ENCODE measurements around the gene TRAF4. TPM values are rescaled to one million over a fixed set of nuclear protein-coding genes. Genes with fewer than 3 reads are reported as not detected.

The TRAF4 gene
- total and polyA plus RNA-seq, 10 of the 15 experiments (the other 5 are each of a cell fraction or from before 2014, with no cell fraction given): 3.7 to 197 (median 66.4) TPM

GRCh38 chr17:28707339-28707720 is 36.5 kb upstream of the TRAF4 start:
- 100% methylated on average over 2 of the region's 2 CpGs for WGBS (ENCODE audit: insufficient coverage, insufficient replicate concordance, low lambda C conversion rate, missing lambda C conversion rate)
- H3K27me3 ChIP-seq (replicated peaks in 1 of 2; ENCODE audit: control insufficient read depth in 2 of 2, insufficient read depth in 2 of 2, low read length in 1 of 2): no peaks in the 10 kb centered on the region
- H3K4me1 ChIP-seq (ENCODE audit: control insufficient read depth, insufficient read depth, low read length): peaks cover 7% of the 10 kb centered on the region
- H2AFZ ChIP-seq (ENCODE audit: control insufficient read depth, low read depth, low read length): no peak overlapping the region
- no peak for DNase-seq (ENCODE audit: low read depth, low spot score)
- no peak overlapping the region for H3K27ac ChIP-seq (ENCODE audit: control insufficient read depth, insufficient read depth)
- no peak for FAIRE-seq
- no peaks in the 10 kb centered on the region for H3K79me2 ChIP-seq (ENCODE audit: control insufficient read depth, insufficient read depth, low read length)
- TF ChIP-seq SIX5 (IDR thresholded peaks at IDR 0.05; ENCODE audit: low read depth, low read length, severe bottlenecking): no peak
- TF ChIP-seq CHD4 (IDR thresholded peaks at IDR 0.05): no peak
- no peak for TF ChIP-seq POLR2AphosphoS5 (IDR thresholded peaks at IDR 0.05; ENCODE audit: low read length)
- TF ChIP-seq SMAD1 (IDR thresholded peaks at IDR 0.05; ENCODE audit: low read depth, partially characterized antibody): no peak
- TF ChIP-seq PKNOX1 (IDR thresholded peaks at IDR 0.05): no peak
- TF ChIP-seq TCF12 (IDR thresholded peaks at IDR 0.05; ENCODE audit: low read depth, low read length): no peak
- no peak for TF ChIP-seq ETV6 (conservative IDR thresholded peaks at IDR 0.05 in 1 of 2, IDR thresholded peaks at IDR 0.05 in 1 of 2; ENCODE audit: borderline replicate concordance in 1 of 2, low read depth in 1 of 2)
- no peak for TF ChIP-seq NFXL1 (IDR thresholded peaks at IDR 0.05; ENCODE audit: borderline replicate concordance)
- TF ChIP-seq IRF3 (IDR thresholded peaks at IDR 0.05): no peak
- TF ChIP-seq RELA (IDR thresholded peaks at IDR 0.05; ENCODE audit: borderline replicate concordance, partially characterized antibody): no peak
- no peak for TF ChIP-seq EGR1 (IDR thresholded peaks at IDR 0.05; ENCODE audit: borderline replicate concordance in 1 of 2, low read depth in 2 of 2, low read length in 2 of 2)
- no peak for TF ChIP-seq MTA3 (IDR thresholded peaks at IDR 0.05; ENCODE audit: borderline replicate concordance, low read length)
- TF ChIP-seq ZBTB11 (CRISPR knock-in tag; IDR thresholded peaks at IDR 0.05): no peak
- TF ChIP-seq SUZ12 (IDR thresholded peaks at IDR 0.05; ENCODE audit: unreplicated experiment): no peak
- no peak for TF ChIP-seq IRF5 (IDR thresholded peaks at IDR 0.05; ENCODE audit: borderline replicate concordance)
- ChIA-PET SMC1A (ENCODE audit: uncharacterized antibody, unreplicated experiment) (no interaction called here), CTCF (no interaction called here), POLR2A (no interaction called here), RAD21 (ENCODE audit: unreplicated experiment) (no interaction called here)
- peaks cover 3 to 9% of the 10 kb centered on the region in 2 experiments; a peak in 2 of 4 replicates for H3K36me3 ChIP-seq (ENCODE audit: control insufficient read depth in 2 of 2, insufficient read depth in 2 of 2, low read length in 1 of 2)
- H3K4me3 ChIP-seq: no peak overlapping the region
- no TSS peak for BruUV-seq (replicated peaks)
- H3K4me2 ChIP-seq (ENCODE audit: control insufficient read depth, insufficient read depth): no peak overlapping the region
- intact Hi-C loops (cut with micrococcal nuclease; ENCODE audit: unreplicated experiment) (no loop called here), in situ Hi-C loops (cut with MboI) (no loop called here)
- ATAC-seq: no peak
- H4K20me1 ChIP-seq (ENCODE audit: control insufficient read depth, insufficient read depth): no peaks in the 10 kb centered on the region
- no peaks in the 10 kb centered on the region for H3K9me3 ChIP-seq (replicated peaks; ENCODE audit: control insufficient read depth, insufficient read depth, low read length)
- H3K9ac ChIP-seq (ENCODE audit: control insufficient read depth, insufficient read depth, low read length): no peak overlapping the region
